ENCODE data around the gene CHERP.

Gene CHERP

DNA sequence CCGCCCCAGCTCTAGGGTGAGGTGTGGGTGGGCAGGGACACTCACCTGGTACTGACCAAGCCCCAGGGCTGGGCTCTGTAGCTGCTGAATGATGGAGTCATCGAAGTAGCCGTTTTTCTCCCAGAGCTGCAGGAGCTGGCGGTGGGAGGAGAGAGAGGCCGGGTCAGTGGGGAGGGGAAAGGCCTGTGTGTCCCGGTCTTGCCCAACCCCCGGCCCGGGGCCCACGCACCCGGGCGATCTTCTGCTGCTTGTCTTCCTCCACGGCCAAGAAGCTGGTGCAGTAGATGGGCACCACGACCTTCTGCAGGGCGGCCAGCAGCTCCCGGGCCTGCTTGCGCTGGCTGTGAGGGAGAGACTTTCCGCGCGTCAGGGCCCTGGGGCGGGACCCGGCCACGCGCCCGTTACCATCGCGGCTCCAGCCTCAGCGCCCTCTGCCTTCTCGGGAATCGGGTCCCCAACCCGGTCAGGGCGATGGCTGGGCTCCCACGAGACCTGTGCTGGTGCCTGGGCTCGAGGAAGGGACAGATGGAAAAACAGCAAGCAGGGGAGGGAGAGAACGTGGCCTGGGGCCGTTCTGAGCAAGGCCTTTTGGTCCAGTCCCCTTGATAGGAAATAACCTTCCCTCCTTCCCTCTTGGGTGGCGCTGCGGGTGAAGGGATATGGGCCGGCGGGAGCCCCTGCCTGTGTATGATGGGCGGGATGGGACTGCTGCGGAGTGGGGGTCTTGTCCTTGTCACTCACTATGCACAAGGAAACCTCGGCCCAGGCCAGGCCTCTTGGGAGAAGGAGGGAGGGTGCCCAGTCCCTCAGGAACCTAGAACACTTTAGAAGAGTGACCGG lies 11.5 kb downstream of the CHERP start:
- peaks cover 100% of the 10 kb centered on the region in 11 experiments for H3K36me3 ChIP-seq

DNA sequence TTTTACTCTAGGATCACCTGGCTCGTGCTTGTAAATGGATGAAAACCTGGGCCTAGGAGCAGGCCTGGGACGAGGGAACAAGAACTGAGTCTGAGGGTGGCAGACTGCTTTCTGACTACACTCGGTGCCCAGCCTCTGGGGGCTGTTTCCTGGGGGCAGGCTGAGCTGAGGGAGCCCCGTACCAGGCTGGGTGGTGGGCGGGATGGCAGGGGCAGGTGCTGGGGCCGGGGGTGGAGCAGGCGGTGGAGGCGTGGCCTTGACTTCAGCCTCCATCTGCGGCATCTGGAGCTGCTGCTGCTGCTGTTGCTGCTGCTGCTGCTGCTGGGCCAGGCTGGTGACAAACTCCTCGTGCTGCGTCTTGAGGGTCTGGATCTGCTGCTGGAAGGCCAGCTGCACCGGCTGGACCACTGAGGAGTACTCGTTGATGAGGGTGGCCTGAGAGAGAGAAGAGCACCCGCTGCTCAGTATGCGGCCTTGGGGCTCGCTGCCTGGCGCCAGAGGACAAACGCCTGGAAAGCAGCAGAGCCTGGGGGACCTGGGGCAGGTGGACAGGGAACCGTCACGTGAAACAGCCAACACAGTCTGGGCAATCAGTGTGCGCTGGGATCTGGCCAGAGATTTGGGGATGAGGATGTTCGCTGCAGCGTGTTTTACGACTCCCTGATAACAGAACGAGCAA lies 12.6 kb downstream of the CHERP start:
- no peak for TF ChIP-seq Cebpa-rat (IDR thresholded peaks at IDR 0.05)
- H3K4me2 ChIP-seq, result no peak overlapping the region
- H3K9me3 ChIP-seq (replicated peaks in 1 of 11), result no peaks in the 10 kb centered on the region
- peaks cover 15 to 100% (median 100%) of the 10 kb centered on the region in 11 experiments; a peak in 21 of 22 replicates for H4K20me1 ChIP-seq
- no peaks in the 10 kb centered on the region for H3K4me1 ChIP-seq
- H3K27me3 ChIP-seq, result no peaks in the 10 kb centered on the region
- no peak overlapping the region for H3K27ac ChIP-seq
- no peak overlapping the region for H3K9ac ChIP-seq
- H3K4me3 ChIP-seq, result no peak overlapping the region
- H3K36me3 ChIP-seq, result peaks cover 100% of the 10 kb centered on the region in 11 experiments

More for the DNA sequence above, 11.5 kb downstream of the CHERP start:
- Histone ChIP-seq H4K20me1 (peaks cover 27 to 100% (median 100%) of the 10 kb centered on the region in 11 experiments; a peak in 21 of 22 replicates), H3K27me3 (no peaks in the 10 kb centered on the region), H3K4me2 (no peak overlapping the region), H3K9ac (no peak overlapping the region; a peak in 1 of 22 replicates), H3K27ac (no peak overlapping the region), H3K4me3 (no peak overlapping the region), H3K9me3 (replicated peaks in 1 of 11) (no peaks in the 10 kb centered on the region), H3K4me1 (no peaks in the 10 kb centered on the region)
- no peak for TF ChIP-seq Cebpa-rat (IDR thresholded peaks at IDR 0.05)

DNA sequence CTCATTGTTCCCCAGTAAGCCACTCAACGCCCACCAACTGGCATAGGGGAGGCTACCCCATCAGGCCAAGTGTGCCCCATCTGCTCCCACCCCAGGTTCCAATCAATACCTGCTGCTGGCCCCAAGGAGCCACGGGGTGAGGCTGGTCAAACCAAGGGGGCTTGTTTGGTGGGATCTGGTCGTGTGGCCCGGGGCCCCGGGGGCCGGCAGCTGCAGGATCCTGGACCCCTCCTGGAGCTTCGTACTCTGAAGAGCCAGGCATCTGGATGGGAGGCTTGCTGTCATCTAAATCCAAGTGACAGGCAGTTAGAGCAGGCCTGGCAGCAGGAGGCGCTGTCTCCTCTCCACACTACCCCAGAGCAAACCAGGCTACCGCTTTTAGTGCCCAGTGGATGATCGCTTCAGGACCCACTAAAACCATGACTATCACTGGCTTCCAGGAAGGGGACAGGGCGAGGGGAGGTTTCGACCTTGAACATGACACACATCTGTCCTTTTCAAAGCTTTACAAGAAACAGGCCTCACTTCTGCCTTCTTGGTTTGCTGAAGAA lies 14.2 kb downstream of the CHERP start:
- no peak for TF ChIP-seq Cebpa-rat (IDR thresholded peaks at IDR 0.05)
- no peak overlapping the region for H3K27ac ChIP-seq
- no peaks in the 10 kb centered on the region for H3K27me3 ChIP-seq
- no peaks in the 10 kb centered on the region for H3K9me3 ChIP-seq (replicated peaks in 1 of 11)
- peaks cover 14 to 100% (median 100%) of the 10 kb centered on the region in 11 experiments; a peak in 21 of 22 replicates for H4K20me1 ChIP-seq
- H3K4me3 ChIP-seq, result no peak overlapping the region
- no peaks in the 10 kb centered on the region for H3K4me1 ChIP-seq
- H3K36me3 ChIP-seq, result peaks cover 100% of the 10 kb centered on the region in 11 experiments
- no peak overlapping the region for H3K9ac ChIP-seq
- no peak overlapping the region for H3K4me2 ChIP-seq

DNA sequence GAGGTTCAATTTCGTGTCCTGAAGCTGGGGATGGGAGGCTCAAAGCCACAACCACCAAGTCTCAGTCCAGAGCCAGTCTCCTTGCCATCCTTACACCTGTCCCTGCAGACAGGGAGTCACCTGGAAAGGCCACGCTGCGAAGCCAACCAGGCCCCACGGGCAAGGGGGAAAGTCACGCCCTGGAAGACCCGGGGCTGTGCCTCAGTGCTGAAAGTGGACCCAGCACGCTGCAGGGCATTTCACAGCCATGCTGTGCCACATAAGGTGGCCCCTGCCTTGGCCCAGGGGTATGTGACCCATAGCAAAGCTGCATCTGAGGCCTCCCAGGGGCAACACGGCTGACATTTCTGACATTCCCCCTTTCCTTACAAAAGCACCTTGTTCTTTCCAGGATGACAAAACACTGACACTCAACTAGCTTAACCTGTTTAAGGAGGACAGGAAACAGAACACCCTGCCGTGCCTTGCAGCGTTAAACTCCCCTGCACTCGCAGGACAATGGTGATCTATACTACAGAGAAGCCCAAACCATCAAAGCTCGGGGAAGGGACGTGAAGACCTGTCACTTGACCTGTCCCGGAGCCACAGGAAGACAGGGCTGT lies 14.8 kb downstream of the CHERP start:
- H3K36me3 ChIP-seq, result peaks cover 100% of the 10 kb centered on the region in 11 experiments

DNA sequence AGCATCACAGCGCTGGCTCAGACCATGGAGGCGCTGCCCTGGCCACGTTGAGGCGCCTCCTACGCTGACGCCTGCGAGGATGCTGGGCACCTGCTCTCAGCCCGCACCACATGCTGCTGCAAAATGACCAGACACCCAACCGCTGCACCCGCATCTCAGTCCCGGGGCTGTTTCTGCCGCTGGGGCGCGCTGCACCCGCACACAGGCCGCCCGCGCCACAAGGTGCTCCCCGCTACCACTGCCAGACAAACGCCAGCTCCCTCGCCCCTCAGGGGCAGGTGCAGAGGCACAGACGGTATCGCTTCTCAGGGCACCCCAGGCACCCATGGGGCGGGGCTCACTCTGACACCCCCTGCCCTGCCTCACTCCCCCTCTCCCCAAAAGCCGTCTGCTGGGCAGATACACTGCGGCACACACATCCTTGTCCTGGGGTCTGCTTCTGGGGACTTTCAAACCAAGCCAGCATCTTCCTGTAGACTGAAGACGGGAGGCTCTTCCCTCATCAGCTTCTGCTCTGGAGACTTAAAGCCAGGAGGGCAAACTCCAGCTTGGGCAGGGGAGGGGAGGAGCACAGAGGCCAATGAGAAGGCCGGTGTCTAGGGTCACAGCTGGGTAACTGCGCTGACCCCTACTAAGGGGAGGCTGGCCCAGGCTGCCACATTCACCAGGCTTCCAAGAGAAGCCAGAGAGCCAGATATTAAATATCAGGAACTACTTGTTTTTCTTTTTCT lies 16.3 kb downstream of the CHERP start:
- H3K27ac ChIP-seq, result no peak overlapping the region
- no peaks in the 10 kb centered on the region for H3K4me1 ChIP-seq
- no peak overlapping the region for H3K4me2 ChIP-seq
- TF ChIP-seq Cebpa-rat (IDR thresholded peaks at IDR 0.05), result no peak
- H3K27me3 ChIP-seq, result no peaks in the 10 kb centered on the region
- no peak overlapping the region for H3K4me3 ChIP-seq
- H4K20me1 ChIP-seq, result peaks cover 0 to 100% (median 99%) of the 10 kb centered on the region in 11 experiments; a peak in 21 of 22 replicates
- H3K36me3 ChIP-seq, result peaks cover 97 to 100% (median 100%) of the 10 kb centered on the region in 11 experiments
- no peaks in the 10 kb centered on the region for H3K9me3 ChIP-seq (replicated peaks in 1 of 11)
- H3K9ac ChIP-seq, result no peak overlapping the region

More for the DNA sequence above, 14.8 kb downstream of the CHERP start:
- Histone ChIP-seq H3K4me3 (no peak overlapping the region), H4K20me1 (peaks cover 11 to 100% (median 100%) of the 10 kb centered on the region in 11 experiments; a peak in 21 of 22 replicates), H3K9ac (no peak overlapping the region; a peak in 1 of 22 replicates), H3K4me2 (no peak overlapping the region), H3K27ac (no peak overlapping the region), H3K9me3 (replicated peaks in 1 of 11) (no peaks in the 10 kb centered on the region), H3K4me1 (no peaks in the 10 kb centered on the region), H3K27me3 (no peaks in the 10 kb centered on the region)
- no peak for TF ChIP-seq Cebpa-rat (IDR thresholded peaks at IDR 0.05)

DNA sequence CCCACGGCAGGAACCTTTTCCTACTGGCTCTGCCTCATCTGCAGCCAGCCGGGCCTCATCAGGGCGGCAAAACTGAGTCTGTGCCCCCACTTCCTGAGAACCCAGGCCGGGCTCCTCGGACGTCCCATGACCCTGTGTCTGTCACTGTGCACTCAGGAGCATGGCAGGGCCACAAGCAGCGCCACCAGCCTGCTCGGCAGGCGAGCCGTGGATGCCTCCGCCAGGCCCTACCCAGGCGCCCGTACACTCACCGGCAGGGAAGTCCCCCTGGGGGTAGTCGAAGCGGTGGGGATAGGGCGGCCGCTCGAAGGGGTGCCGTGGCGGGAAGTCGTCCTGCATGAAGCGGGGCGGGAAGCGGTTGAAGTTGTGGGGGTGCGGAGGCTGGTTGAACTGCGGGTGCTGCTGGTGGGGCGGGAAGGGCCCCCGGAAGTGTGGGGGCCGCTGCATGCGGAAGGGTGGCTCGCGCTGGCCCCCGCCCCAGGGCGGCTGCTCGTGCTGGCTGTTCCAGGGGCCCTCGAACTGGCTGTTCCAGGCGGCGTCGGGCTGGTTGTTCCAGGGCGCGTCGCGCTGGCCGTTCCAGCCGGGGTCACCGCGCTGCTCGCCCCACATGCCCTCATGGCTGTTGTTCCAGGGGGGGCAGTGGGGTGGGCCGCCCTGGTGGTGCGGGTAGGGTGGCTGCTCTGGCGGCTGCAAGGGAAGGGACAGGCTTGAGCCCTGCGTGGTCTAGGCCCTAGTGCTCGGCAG lies 17.1 kb downstream of the CHERP start:
- no peaks in the 10 kb centered on the region for H3K27me3 ChIP-seq
- peaks cover 97 to 100% (median 100%) of the 10 kb centered on the region in 11 experiments for H3K36me3 ChIP-seq
- no peak overlapping the region for H3K27ac ChIP-seq
- H4K20me1 ChIP-seq, result peaks cover 0 to 100% (median 99%) of the 10 kb centered on the region in 11 experiments; a peak in 21 of 22 replicates
- H3K4me2 ChIP-seq, result no peak overlapping the region
- H3K4me3 ChIP-seq, result no peak overlapping the region
- no peak overlapping the region for H3K9ac ChIP-seq
- no peak for TF ChIP-seq Cebpa-rat (IDR thresholded peaks at IDR 0.05)
- H3K9me3 ChIP-seq (replicated peaks in 1 of 11), result no peaks in the 10 kb centered on the region
- no peaks in the 10 kb centered on the region for H3K4me1 ChIP-seq

DNA sequence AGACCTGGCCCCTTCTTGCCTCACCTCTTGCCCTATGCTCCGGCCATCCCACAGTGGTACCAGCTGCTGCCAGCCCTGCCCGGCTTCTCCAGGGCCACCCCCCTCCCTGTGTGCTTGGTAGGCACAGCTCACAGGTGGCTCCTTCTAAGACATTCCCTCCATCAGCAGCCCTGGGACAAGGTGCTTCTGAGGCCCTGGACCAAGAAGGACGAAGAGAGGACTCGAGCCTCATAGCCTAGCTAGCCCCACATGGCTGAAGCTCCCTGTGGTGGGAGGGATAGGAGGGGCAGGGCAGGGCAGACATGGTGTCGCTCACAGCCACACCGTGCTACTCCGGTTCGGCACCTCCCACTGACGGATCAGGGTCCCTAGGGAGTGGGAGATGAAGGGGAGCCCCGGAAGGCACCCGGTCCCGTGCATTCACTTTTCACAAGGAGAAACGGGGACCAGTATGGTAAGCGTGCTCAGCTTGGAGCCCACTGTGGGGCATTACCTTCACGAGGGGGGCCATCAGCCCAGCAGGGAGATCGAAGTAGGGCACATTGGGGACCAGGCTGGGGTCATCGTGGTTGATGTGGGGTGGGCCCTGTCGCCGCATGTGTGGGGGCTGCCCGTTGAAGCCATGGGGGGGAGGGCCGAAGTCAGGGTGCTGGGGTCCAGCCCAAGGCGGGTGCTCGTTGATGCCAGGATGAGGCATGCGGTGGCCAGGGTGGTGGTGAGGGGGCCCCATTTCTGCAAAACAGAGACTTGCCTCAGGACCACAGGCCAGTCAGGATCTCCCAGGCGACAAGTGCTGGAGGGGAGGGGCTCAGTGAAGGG lies 19.5 kb downstream of the CHERP start:
- TF ChIP-seq Cebpa-rat (IDR thresholded peaks at IDR 0.05), result no peak
- Histone ChIP-seq H3K9me3 (replicated peaks in 1 of 11) (no peaks in the 10 kb centered on the region), H3K4me2 (no peak overlapping the region), H3K4me3 (no peak overlapping the region), H4K20me1 (peaks cover 0 to 100% (median 99%) of the 10 kb centered on the region in 11 experiments; a peak in 21 of 22 replicates), H3K4me1 (no peaks in the 10 kb centered on the region), H3K27me3 (no peaks in the 10 kb centered on the region), H3K27ac (no peak overlapping the region), H3K9ac (no peak overlapping the region), H3K36me3 (peaks cover 97 to 100% (median 100%) of the 10 kb centered on the region in 11 experiments)
